AG09309 (cell line): ENCODE results near the gene PRUNE1.

Experiments used
- DNase-seq: peaks from one replicate; pipeline ENCODE4 v3.0.0-alpha.2; 2010; ENCODE audit warnings: low read depth
- H3K4me3 ChIP-seq: 2 replicates; pipeline ENCODE4 v1.5.1; 2011; ENCODE audit warnings: mild to moderate bottlenecking, low read depth, low read length, moderate library complexity; ENCODE audit not compliant: control insufficient read depth
- CTCF ChIP-seq: IDR thresholded peaks from 2 replicates; pipeline ENCODE4 v1.5.1; 2011; ENCODE audit warnings: mild to moderate bottlenecking, low read depth, low read length, inconsistent platforms; ENCODE audit not compliant: insufficient read depth, control insufficient read depth; ENCODE audit errors: missing control alignments

PRUNE1 gene

GRCh38 chr1:151054971-151055547, 46.8 kb downstream of the PRUNE1 start:
- no peak for DNase-seq
- TF ChIP-seq CTCF = no peak
- H3K4me3 ChIP-seq = no peak overlapping the region

GRCh38 chr1:151055581-151055980, 47.3 kb downstream of the PRUNE1 start:
- H3K4me3 ChIP-seq = no peak overlapping the region
- DNase-seq = no peak
- no peak for TF ChIP-seq CTCF

GRCh38 chr1:151056149-151056548, 47.9 kb downstream of the PRUNE1 start:
- no peak for TF ChIP-seq CTCF
- H3K4me3 ChIP-seq = no peak overlapping the region
- DNase-seq = no peak

GRCh38 chr1:151058692-151059091, 50.4 kb downstream of the PRUNE1 start:
- no peak for DNase-seq
- no peak for TF ChIP-seq CTCF
- H3K4me3 ChIP-seq = peak overlapping the region; percentile 84

GRCh38 chr1:151059109-151060006, 51.1 kb downstream of the PRUNE1 start, which contains the start of gene CDC42SE1:
CDC42SE1 (minus strand) TSS chr1:151059622; CDS start chr1:151055730, 3,892 bp downstream.
- TF ChIP-seq CTCF = peak; percentile 71
- DNase-seq = no peak

GRCh38 chr1:151060007-151060656, 51.9 kb downstream of the PRUNE1 start, which contains the start of gene MLLT11:
MLLT11 (plus strand) TSS chr1:151060397; CDS start chr1:151067225, 6,828 bp downstream.
- peak within 1 kb of the TSS; percentile 84 for H3K4me3 ChIP-seq
- TF ChIP-seq CTCF = no peak
- DNase-seq = no peak

More at GRCh38 chr1:151059109-151060006, 51.1 kb downstream of the PRUNE1 start, which contains the start of gene CDC42SE1:
- H3K4me3 ChIP-seq = peak within 1 kb of the TSS; percentile 84
